ENCODE data around the gene SGSM1.
"Not testable (repeated sequence)": the region's sequence is repeated elsewhere in the genome, so short reads cannot be mapped to it uniquely, and the experiment has no call there.

Gene SGSM1

DNA sequence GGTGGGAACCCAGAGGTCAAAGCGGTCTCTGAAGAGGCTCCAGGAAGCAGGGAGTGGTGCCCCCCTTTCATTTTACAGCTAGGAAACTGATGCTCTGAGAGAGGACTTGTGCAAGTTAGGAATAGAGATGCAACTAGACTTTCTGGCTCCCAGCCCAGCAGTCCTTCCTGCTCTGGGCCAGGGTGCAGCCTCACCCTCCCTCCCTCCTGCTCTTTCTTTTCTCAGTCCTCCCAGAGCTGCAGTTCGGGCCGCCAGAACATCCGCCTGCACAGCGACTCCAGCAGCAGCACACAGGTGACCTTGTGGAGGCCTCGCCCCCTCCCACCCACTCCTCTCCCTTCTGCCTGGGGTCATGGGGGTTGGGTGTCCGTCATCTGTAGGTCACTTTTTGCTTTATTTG, 89.0 kb downstream of the SGSM1 start:
- no peak for TF ChIP-seq CTCF (IDR thresholded peaks at IDR 0.05; ENCODE audit: low read depth, low read length)

DNA sequence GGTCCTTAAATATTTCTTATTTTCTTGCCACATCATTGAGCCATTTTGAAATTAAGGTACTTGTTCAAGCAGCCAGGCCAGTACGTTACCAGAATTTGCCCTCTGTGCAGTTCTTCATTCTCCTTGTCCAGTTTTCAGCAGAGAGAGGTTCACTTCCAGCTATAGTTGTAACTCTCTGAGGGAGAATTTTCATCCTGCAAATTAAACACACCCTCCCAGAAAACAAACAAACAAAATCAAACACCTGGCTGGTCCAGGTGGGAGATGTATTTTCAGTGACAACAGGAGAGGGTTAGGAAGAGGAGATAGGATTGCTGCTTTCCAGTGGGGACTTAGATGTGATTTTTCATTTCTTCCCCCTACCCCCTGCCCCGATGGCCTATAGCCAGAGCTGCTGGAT, 95.4 kb downstream of the SGSM1 start:
- no peak overlapping the region for H3K4me3 ChIP-seq (ENCODE audit: low read depth, low read length)
- no peak for TF ChIP-seq CTCF (IDR thresholded peaks at IDR 0.05; ENCODE audit: low read depth, low read length)

More for the DNA sequence above, 89.0 kb downstream of the SGSM1 start:
- no peak overlapping the region for H3K4me3 ChIP-seq (ENCODE audit: low read depth, low read length)

- TF ChIP-seq CTCF (IDR thresholded peaks at IDR 0.05; ENCODE audit: low read depth, low read length) = no peak
- no peak overlapping the region for H3K4me3 ChIP-seq (ENCODE audit: low read depth, low read length)
These were observed 99.9 kb downstream of the SGSM1 start for GRCh38 chr22:24905909-24906308.

DNA sequence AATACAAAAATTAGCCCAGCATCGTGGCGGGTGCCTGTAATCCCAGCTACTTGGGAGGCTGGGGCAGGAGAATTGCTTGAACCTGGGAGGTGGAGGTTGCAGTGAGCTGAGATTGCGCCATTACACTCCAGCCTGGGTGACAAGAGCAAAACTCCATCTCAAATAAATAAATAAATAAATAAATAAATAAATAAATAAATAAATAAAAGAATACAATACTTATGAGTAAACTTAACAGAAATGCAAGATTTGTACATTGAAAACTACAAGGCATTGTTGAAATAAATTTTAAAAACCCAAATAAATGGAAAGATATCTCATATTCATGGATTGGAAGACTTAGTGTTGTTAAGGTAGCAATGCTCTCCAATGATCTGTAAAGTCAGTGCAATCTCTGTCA, 101.1 kb downstream of the SGSM1 start:
- not testable (repeated sequence) for H3K4me3 ChIP-seq (ENCODE audit: low read depth, low read length)

DNA sequence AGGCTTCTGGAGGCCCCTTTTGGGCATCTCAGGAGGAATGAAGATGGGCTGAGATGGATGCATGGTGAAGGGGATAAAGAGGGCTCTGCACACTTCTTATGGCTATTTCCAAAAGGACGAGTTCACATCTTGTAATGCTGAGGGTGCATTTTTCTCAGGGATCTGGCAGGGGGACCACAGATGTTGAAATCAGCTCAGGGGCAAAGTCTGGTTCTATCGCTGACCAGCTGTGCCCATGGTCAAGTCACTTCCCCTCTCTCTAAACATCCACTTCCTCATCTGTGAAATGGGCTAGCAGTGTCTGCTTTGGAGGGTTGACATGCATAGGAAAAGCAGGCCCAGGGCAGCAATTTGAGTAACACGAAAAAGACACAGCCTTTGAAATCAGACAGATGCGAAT, 114.0 kb downstream of the SGSM1 start:
- no peak overlapping the region for H3K4me3 ChIP-seq (ENCODE audit: low read depth, low read length)
- no peak for TF ChIP-seq CTCF (IDR thresholded peaks at IDR 0.05; ENCODE audit: low read depth, low read length)

- no peak for TF ChIP-seq CTCF (IDR thresholded peaks at IDR 0.05; ENCODE audit: low read depth, low read length)
- no peak overlapping the region for H3K4me3 ChIP-seq (ENCODE audit: low read depth, low read length)
These were observed 119.8 kb downstream of the SGSM1 start for GRCh38 chr22:24925586-24926427.

DNA sequence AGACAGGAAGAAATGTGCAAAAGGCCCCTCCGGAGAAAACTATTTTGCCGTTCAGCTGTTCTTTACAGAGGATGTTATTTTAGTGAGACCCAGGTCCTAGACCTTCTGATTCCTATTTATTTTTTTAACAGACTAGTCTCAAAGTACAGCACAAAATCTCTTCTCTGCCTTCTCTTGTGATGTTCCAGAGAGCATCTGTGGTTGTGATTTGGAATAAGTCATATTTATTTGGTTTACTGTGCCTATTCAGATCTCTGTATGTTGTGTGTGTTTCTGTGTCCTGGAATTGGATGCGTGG, 120.4 kb downstream of the SGSM1 start:
- no peak overlapping the region for H3K4me3 ChIP-seq (ENCODE audit: low read depth, low read length)
- TF ChIP-seq CTCF (IDR thresholded peaks at IDR 0.05; ENCODE audit: low read depth, low read length) = no peak
